GM12874 (cell line): Measurements from ENCODE around the gene MCM5.

ENCODE experiments used
- TF ChIP-seq, protein P1 (sequence below): IDR thresholded peaks from 2 replicates; pipeline ENCODE4 v1.5.1; 2011; ENCODE audit warnings: low read depth, mild to moderate bottlenecking, control low read depth, low read length, moderate library complexity; ENCODE audit not compliant: insufficient read depth

Gene MCM5

GRCh38 chr22:35431483-35432227, 31.7 kb downstream of the MCM5 start:
- TF ChIP-seq, protein P1, sequence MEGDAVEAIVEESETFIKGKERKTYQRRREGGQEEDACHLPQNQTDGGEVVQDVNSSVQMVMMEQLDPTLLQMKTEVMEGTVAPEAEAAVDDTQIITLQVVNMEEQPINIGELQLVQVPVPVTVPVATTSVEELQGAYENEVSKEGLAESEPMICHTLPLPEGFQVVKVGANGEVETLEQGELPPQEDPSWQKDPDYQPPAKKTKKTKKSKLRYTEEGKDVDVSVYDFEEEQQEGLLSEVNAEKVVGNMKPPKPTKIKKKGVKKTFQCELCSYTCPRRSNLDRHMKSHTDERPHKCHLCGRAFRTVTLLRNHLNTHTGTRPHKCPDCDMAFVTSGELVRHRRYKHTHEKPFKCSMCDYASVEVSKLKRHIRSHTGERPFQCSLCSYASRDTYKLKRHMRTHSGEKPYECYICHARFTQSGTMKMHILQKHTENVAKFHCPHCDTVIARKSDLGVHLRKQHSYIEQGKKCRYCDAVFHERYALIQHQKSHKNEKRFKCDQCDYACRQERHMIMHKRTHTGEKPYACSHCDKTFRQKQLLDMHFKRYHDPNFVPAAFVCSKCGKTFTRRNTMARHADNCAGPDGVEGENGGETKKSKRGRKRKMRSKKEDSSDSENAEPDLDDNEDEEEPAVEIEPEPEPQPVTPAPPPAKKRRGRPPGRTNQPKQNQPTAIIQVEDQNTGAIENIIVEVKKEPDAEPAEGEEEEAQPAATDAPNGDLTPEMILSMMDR, result no peak

GRCh38 chr22:35432228-35432905, 32.4 kb downstream of the MCM5 start:
- TF ChIP-seq, protein P1, result no peak

DNA sequence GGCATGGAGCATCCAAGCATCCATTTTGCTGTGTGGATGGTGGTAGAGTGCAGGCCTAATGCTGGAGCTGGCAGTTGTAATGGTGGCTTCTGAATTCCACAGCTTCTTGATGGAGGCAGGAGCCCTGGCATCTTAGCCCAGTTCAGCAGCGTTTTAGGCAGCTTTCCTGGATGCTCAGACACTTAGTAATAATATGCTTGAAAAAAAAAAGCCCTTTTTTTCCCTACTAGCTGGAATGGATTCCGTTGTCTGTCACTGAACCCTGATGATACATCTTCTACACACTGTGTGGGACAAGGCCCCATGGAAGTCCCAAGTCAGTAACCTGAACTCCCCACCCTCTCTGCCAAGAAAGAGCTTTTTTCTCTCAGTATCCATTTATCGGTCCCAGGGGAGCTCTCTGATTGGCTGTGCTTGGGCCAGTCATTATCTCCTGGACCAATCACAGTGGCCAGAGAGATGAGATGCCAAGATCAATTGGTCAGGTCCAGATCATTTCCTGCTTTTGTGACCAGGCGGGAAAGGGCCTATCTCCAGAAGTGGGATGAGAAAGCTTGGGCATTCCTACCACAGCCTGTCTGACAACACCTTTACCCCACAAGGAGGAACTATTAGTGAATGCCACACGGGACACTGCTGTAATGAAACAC, 34.2 kb downstream of the MCM5 start:
- TF ChIP-seq, protein P1, result no peak

- TF ChIP-seq, protein P1, result no peak
Observed at GRCh38 chr22:35435201-35435740, 35.3 kb downstream of the MCM5 start.

GRCh38 chr22:35436421-35436820, 36.5 kb downstream of the MCM5 start:
- TF ChIP-seq, protein P1, result no peak

- TF ChIP-seq, protein P1, result no peak
Observed at GRCh38 chr22:35437049-35437448, 37.1 kb downstream of the MCM5 start.

DNA sequence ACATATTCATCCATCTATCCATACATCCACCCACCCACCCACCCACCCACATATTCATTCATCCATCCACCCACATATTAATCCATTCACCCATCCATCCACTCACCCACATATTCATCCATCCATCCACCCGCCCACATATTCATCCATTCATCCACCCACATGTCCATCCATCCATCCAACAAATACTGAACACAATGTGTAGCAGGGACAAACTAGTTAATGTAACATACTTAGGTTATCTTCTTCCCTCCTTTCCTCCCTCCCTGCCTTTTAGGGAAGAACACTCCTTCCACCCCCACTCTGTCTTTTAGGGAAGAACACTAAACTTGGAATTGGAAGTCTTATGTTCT, 39.4 kb downstream of the MCM5 start:
- TF ChIP-seq, protein P1, result no peak
